IPS DF 19.7 (cell line): ENCODE results near the gene CDC25C.
"Not testable (repeated sequence)": the region's sequence is repeated elsewhere in the genome, so short reads cannot be mapped to it uniquely, and the experiment has no call there.

Experiments used
- DNase-seq: peaks from one replicate; pipeline ENCODE4 v3.0.0-alpha.2; 2013; ENCODE audit warnings: low read depth, low spot score

The CDC25C gene

DNA sequence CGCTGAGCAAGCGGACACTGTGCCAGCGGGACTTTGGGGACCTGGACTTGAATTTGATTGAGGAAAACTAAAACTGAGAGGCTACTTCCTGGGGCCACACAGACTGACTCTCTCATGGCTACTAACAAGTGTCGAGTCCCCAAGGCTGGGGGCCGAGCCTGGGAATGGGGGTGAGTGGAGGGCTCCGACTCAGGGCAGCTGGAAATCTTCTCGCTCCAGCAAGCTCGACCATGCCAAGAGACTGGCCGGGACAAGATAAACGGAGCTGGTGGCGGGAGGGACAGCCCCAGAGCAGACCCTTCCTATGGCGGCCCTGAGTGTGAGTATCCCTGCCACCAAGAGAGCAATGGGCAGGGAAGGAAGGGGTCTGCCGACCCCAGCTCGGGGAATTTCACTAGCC is 15.3 kb upstream of the CDC25C start:
- DNase-seq, result no peak

- DNase-seq, result no peak
Measured at GRCh38 chr5:138344887-138345622, 13.5 kb upstream of the CDC25C start.

DNA sequence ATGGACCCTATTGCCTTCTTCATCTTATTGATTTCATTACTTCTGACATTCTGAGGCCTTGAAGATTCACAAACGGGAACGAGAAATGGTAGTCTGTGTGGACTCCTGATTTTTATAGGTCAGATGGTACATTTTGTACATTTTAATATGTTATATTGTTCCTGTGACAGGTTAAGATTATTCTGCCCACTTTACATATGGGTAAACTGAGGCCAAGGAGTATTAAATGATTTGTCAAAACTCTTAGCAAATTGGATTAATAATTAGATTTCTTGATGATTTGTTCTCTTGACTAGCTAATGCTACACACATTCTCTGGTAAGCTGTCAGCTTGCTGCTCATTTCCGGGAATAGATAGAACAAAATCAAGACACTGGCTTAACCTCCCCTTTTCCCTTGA is 8.4 kb upstream of the CDC25C start:
- DNase-seq, result no peak

- no peak for DNase-seq
Measured at GRCh38 chr5:138339464-138339863, 7.9 kb upstream of the CDC25C start.

DNA sequence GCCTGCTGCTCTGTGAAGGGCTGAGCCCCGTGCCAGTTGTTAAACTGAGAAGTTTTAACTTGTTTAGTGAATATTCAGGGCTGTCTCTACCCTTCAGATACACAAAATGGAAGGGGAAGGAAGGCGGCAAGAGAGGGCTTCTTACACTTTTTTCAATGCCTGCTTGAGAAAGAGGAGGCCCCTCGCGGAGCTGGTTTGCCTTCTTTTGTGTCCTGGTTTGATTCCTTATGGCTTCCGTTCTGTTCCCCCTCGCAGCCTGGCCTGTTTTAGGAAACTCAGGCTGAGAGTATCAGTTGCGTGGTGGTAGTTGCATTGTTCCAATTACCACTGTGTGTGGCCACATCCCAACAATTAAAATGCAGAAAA is 7.5 kb upstream of the CDC25C start:
- no peak for DNase-seq

DNA sequence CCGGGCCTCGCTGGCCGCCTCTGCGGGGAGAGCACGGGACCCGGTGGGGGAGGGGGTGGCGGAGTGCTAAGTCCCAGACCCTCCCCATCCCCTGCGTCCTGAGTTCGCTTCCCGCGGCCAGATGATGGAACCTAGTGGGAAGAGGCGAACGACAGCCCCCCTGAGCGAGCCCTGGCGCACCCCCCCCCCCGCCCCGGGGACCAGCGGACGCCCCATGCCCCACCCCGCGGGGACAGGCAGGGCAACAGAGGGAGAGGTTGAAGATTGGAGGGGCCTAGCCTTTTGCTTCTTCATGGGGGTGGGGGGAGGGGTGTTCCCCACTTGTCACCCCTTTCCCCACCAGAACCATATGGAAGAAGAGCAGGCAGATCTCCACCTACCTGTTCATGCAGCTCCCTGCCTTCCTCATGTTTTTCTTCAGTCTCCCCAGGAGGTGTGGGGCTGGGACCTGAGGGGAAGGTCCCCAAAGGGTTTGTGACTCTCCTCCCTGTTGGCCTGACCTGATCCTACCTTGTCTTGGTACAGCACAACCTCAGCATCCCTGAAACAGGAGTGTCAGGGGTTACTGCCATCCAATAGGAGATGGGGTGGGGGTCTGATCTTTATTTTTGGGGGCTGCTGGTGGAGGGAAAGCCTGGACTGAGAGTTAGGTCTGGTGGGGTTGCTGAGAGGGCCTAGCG is 6.9 kb upstream of the CDC25C start:
- no peak for DNase-seq

- DNase-seq, result no peak
Measured at GRCh38 chr5:138337685-138338410, 6.2 kb upstream of the CDC25C start, which contains the start of gene FAM53C. Gene FAM53C, plus strand, starts transcription at chr5:138338266. Its CDS starts 3,070 bp downstream, at chr5:138341336.

GRCh38 chr5:138336952-138337684 is 5.5 kb upstream of the CDC25C start:
- no peak for DNase-seq

GRCh38 chr5:138334867-138335447 is 3.4 kb upstream of the CDC25C start:
- DNase-seq, result no peak

DNA sequence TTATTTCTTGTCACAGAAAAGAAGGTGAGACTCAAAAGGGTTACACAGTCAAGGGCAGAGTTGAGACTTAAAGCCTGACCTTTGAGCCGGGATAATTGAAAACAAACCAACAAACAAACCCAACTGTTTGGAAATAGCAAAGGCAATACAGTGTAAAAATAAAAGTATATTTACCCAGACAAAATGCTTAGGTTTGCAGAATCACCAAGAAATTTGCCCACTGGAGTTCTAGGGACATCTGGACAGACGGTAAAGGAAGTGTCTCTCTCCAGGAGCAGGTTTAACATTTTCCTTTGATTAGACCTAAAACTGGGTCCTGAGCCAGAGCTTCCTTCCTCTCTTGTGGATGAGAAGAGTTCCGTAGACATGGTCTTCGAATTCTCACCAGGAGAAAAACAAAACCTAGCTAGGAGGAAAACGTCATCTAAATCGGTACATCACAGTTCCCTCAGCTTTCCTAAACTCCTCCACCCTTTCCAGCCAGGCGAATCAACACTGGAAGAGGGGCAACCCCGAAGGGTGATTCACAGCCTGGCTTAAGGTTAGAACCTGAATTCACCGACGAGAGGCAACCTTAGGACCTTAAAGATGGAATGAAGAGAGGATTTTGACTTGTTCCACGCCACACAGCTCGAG is 673 bp downstream of the CDC25C start:
- DNase-seq, result no peak

- DNase-seq, result not testable (repeated sequence)
Measured at GRCh38 chr5:138318211-138318610, 13.4 kb downstream of the CDC25C start.

GRCh38 chr5:138316355-138316754 is 15.2 kb downstream of the CDC25C start:
- DNase-seq, result no peak

GRCh38 chr5:138315751-138316278 is 15.8 kb downstream of the CDC25C start:
- no peak for DNase-seq

- DNase-seq, result no peak
Measured at GRCh38 chr5:138305797-138306196, 25.8 kb downstream of the CDC25C start.

DNA sequence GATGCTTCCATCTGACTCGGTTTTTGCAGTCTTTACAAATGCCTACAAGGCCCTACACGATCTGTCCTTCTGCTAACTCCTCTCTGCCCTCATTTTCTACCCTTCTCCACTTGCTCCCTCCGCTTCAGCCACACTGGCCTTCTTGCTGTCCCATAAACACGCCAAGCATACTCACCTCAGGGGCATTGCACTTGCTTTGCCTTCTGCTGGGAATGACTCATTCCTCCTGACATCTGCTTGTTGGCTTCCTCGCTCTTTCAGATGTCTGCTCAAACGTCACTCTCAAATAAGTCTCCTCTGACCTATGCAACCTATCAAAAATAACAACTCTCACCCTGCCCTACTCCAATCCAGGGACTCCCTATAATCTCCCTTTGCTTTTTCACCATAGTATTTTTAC is 28.2 kb downstream of the CDC25C start:
- DNase-seq, result no peak

- DNase-seq, result no peak
Measured at GRCh38 chr5:138289296-138289695, 42.3 kb downstream of the CDC25C start.

- no peak for DNase-seq
Measured at GRCh38 chr5:138287246-138287645, 44.4 kb downstream of the CDC25C start.

- DNase-seq, result peak; percentile 20
Measured at GRCh38 chr5:138282920-138283742, 48.5 kb downstream of the CDC25C start.

DNA sequence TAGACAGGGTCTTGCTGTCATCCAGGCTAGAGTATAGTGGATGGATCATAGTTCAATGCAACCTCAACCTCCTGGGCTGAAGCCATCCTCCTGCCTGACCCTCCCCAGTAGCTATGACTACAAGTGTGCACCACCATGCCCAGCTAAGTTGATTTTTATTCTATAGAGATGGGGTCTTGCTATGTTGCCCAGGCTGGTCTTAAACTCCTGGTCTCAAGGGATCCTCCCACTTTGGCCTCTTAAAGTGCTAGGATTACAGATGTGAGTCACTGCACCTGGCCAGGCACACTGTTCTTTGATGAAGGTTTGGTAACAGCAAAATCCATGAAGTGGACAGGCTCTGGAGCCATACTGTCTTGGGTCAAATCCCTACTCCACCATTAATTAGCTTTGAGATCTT is 50.7 kb downstream of the CDC25C start:
- no peak for DNase-seq
